ENCODE measurements around the gene SIGLEC12. TPM values are rescaled to one million over a fixed set of nuclear protein-coding genes. Genes with fewer than 3 reads are reported as not detected.

Gene SIGLEC12
- total and polyA plus RNA-seq, 2 of the 13 experiments (the other 11 are each of a cell fraction or from before 2014, with no cell fraction given): not detected

- Histone ChIP-seq H3K36me3 (replicated peaks in 1 of 2; ENCODE audit: control insufficient read depth in 1 of 2, insufficient read depth in 2 of 2, low read length in 2 of 2) (no peaks in the 10 kb centered on the region), H3K4me1 (ENCODE audit: insufficient read depth, low read length) (no peaks in the 10 kb centered on the region), H3K9me3 (ENCODE audit: low read length) (no peaks in the 10 kb centered on the region), H4K20me1 (ENCODE audit: insufficient read depth, low read length) (peaks cover 3% of the 10 kb centered on the region; the same call in 1 of the 2 replicates), H3K4me2 (ENCODE audit: low read depth, low read length) (no peak overlapping the region), H3K27ac (ENCODE audit: extremely low read length, insufficient read depth, low read length) (no peak overlapping the region), H3K9ac (ENCODE audit: insufficient read depth, low read depth, low read length) (no peak overlapping the region), H2AFZ (ENCODE audit: low read length) (no peak overlapping the region), H3K27me3 (ENCODE audit: control insufficient read depth in 1 of 2, insufficient read depth in 2 of 2, low read length in 2 of 2) (no peaks in the 10 kb centered on the region; a peak in 2 of 5 replicates), H3K4me3 (replicated peaks in 1 of 3; ENCODE audit: insufficient read depth in 1 of 3, low read depth in 2 of 3, low read length in 3 of 3) (no peak overlapping the region), H3K79me2 (ENCODE audit: insufficient read depth, low read length) (no peaks in the 10 kb centered on the region)
- no TSS peak for BruUV-seq (replicated peaks)
- in situ Hi-C loops (cut with HindIII; ENCODE audit: extremely low pct_ligation_motif_present, low pct_unique_long_range_greater_than_20kb) (no loop called here), intact Hi-C loops (cut with micrococcal nuclease; ENCODE audit: unreplicated experiment) (no loop called here)
- ATAC-seq (no peak), DNase-seq (ENCODE audit: low spot score) (no peak), FAIRE-seq (no peak)
- TF ChIP-seq NFE2L2 (IDR thresholded peaks at IDR 0.05; ENCODE audit: low read length) (no peak), EEA1 (CRISPR knock-in tag; IDR thresholded peaks at IDR 0.05; ENCODE audit: borderline replicate concordance) (no peak), SALL1 (CRISPR knock-in tag; IDR thresholded peaks at IDR 0.05) (no peak), FOXO4 (CRISPR knock-in tag; conservative IDR thresholded peaks at IDR 0.05) (no peak), MED1 (CRISPR knock-in tag; IDR thresholded peaks at IDR 0.05) (no peak)
- TF ChIP-seq, protein P1, sequence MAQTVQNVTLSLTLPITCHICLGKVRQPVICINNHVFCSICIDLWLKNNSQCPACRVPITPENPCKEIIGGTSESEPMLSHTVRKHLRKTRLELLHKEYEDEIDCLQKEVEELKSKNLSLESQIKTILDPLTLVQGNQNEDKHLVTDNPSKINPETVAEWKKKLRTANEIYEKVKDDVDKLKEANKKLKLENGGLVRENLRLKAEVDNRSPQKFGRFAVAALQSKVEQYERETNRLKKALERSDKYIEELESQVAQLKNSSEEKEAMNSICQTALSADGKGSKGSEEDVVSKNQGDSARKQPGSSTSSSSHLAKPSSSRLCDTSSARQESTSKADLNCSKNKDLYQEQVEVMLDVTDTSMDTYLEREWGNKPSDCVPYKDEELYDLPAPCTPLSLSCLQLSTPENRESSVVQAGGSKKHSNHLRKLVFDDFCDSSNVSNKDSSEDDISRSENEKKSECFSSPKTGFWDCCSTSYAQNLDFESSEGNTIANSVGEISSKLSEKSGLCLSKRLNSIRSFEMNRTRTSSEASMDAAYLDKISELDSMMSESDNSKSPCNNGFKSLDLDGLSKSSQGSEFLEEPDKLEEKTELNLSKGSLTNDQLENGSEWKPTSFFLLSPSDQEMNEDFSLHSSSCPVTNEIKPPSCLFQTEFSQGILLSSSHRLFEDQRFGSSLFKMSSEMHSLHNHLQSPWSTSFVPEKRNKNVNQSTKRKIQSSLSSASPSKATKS (CRISPR knock-in tag; IDR thresholded peaks at IDR 0.05): no peak
- TF ChIP-seq, protein P2, sequence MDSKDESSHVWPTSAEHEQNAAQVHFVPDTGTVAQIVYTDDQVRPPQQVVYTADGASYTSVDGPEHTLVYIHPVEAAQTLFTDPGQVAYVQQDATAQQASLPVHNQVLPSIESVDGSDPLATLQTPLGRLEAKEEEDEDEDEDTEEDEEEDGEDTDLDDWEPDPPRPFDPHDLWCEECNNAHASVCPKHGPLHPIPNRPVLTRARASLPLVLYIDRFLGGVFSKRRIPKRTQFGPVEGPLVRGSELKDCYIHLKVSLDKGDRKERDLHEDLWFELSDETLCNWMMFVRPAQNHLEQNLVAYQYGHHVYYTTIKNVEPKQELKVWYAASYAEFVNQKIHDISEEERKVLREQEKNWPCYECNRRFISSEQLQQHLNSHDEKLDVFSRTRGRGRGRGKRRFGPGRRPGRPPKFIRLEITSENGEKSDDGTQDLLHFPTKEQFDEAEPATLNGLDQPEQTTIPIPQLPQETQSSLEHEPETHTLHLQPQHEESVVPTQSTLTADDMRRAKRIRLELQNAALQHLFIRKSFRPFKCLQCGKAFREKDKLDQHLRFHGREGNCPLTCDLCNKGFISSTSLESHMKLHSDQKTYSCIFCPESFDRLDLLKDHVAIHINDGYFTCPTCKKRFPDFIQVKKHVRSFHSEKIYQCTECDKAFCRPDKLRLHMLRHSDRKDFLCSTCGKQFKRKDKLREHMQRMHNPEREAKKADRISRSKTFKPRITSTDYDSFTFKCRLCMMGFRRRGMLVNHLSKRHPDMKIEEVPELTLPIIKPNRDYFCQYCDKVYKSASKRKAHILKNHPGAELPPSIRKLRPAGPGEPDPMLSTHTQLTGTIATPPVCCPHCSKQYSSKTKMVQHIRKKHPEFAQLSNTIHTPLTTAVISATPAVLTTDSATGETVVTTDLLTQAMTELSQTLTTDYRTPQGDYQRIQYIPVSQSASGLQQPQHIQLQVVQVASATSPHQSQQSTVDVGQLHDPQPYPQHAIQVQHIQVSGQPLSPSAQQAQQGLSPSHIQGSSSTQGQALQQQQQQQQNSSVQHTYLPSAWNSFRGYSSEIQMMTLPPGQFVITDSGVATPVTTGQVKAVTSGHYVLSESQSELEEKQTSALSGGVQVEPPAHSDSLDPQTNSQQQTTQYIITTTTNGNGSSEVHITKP (CRISPR knock-in tag; IDR thresholded peaks at IDR 0.05; ENCODE audit: low read depth): no peak
- WGBS (ENCODE audit: low lambda C conversion rate): 4% methylated on average over 7 of the region's 7 CpGs
- ChIA-PET POLR2A (no interaction called here), CTCF (ENCODE audit: low intra/inter-chr PET ratio, low total read pairs) (no interaction called here)
Measured at GRCh38 chr19:51547397-51548212, 46.0 kb upstream of the SIGLEC12 start.

Measured in HepG2 (cell line).